Left ventricle myocardium inferior (tissue), 1 donor: Measurements from ENCODE around the gene DZANK1. TPM values are rescaled to one million over a fixed set of nuclear protein-coding genes. Genes with fewer than 3 reads are reported as not detected.

ENCODE experiments used
- DNase-seq: peaks from one replicate; pipeline ENCODE4 v3.0.0-alpha.2; 2020
- H3K27ac ChIP-seq: fragments of 200-600 bp; replicated peaks from 2 replicates; pipeline ENCODE4 v1.8.0; 2021
- H3K27me3 ChIP-seq: fragments of 200-600 bp; 2 replicates; pipeline ENCODE4 v1.8.0; 2021; ENCODE audit warnings: low read depth
- H3K36me3 ChIP-seq: fragments of 200-600 bp; 2 replicates; pipeline ENCODE4 v1.8.0; 2021
- H3K4me1 ChIP-seq: fragments of 200-600 bp; 2 replicates; pipeline ENCODE4 v1.8.0; 2021
- H3K4me3 ChIP-seq: fragments of 200-600 bp; 2 replicates; pipeline ENCODE4 v1.8.0; 2021; ENCODE audit warnings: mild to moderate bottlenecking, moderate library complexity
- H3K9me3 ChIP-seq: fragments of 200-600 bp; replicated peaks from 2 replicates; pipeline ENCODE4 v1.8.0; 2021
- intact Hi-C: fragments of 100-400 bp; cut with micrococcal nuclease; formaldehyde crosslinking; loops from one replicate; pipeline ENCODE4 v1.11.0; 2022
- total RNA-seq: library from RNA; stranded (reverse); fragmentation: NEBNext Ultra II Directional; extraction: Animal tissue kit (Norgen Biotek cat#: 25700); gene quantifications from one replicate; pipeline ENCODE4 v1.2.1, GENCODE V29; 2021
- TF ChIP-seq, protein P1 (sequence below): fragments of 200-600 bp; IDR thresholded peaks from 2 replicates; pipeline ENCODE4 v1.8.0; 2021; ENCODE audit warnings: antibody characterized with exemption, mild to moderate bottlenecking, borderline replicate concordance
- donor health status: DM: no; HTN: yes; CAD: no; lungs with severe emphysema.

DZANK1 gene
- total RNA-seq, 1 donor from 2014 or later, result 0.60 TPM

DNA sequence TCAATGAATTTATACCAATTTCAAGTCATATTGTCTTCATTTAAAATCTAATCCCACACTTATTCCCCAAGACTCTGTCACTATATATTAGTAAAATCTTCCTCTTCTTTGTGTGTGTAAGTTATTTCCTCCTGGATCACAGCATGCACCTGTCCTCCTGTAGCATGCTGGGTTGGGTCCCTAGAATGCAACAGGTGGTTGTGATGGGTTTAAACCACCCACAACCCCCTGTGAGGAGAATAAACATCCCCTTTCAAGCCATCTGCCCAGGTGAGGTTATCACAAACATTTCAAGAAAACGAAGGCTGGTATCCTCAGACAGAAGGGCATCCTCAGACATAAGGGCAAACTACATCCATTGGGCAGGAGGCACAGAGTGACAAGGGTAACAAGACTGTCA, 26.4 kb downstream of the DZANK1 start:
- TF ChIP-seq, protein P1, sequence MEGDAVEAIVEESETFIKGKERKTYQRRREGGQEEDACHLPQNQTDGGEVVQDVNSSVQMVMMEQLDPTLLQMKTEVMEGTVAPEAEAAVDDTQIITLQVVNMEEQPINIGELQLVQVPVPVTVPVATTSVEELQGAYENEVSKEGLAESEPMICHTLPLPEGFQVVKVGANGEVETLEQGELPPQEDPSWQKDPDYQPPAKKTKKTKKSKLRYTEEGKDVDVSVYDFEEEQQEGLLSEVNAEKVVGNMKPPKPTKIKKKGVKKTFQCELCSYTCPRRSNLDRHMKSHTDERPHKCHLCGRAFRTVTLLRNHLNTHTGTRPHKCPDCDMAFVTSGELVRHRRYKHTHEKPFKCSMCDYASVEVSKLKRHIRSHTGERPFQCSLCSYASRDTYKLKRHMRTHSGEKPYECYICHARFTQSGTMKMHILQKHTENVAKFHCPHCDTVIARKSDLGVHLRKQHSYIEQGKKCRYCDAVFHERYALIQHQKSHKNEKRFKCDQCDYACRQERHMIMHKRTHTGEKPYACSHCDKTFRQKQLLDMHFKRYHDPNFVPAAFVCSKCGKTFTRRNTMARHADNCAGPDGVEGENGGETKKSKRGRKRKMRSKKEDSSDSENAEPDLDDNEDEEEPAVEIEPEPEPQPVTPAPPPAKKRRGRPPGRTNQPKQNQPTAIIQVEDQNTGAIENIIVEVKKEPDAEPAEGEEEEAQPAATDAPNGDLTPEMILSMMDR, result no peak
- no peaks in the 10 kb centered on the region for H3K9me3 ChIP-seq
- no peak for DNase-seq
- no peak overlapping the region for H3K4me3 ChIP-seq
- H3K27me3 ChIP-seq, result no peaks in the 10 kb centered on the region
- no peak overlapping the region for H3K27ac ChIP-seq
- no peaks in the 10 kb centered on the region for H3K4me1 ChIP-seq
- intact Hi-C loops, result no loop called here
- H3K36me3 ChIP-seq, result no peaks in the 10 kb centered on the region

DNA sequence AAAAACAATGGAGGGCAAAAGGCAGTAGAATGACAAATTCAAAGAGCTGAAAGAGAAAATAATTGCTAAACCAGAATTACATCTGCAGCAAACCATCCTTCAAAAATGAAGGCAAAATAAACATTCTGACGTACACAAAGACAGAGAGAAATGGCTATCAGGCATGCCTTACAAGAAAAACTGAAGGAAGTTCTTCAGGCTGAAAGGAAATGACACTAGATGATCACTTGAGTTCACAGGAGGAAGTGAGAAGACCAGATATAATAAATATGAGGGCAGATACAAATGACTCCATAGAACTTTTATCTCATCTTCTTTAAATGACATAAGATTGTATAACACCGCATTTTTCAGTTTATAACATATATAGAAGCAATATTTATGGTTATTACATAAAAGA, 30.0 kb downstream of the DZANK1 start:
- TF ChIP-seq, protein P1, result no peak
- intact Hi-C loops, result no loop called here
- H3K9me3 ChIP-seq, result no peaks in the 10 kb centered on the region
- no peak overlapping the region for H3K27ac ChIP-seq
- H3K36me3 ChIP-seq, result peaks cover 7% of the 10 kb centered on the region
- H3K27me3 ChIP-seq, result no peaks in the 10 kb centered on the region
- no peak overlapping the region for H3K4me3 ChIP-seq
- H3K4me1 ChIP-seq, result no peaks in the 10 kb centered on the region
- no peak for DNase-seq

DNA sequence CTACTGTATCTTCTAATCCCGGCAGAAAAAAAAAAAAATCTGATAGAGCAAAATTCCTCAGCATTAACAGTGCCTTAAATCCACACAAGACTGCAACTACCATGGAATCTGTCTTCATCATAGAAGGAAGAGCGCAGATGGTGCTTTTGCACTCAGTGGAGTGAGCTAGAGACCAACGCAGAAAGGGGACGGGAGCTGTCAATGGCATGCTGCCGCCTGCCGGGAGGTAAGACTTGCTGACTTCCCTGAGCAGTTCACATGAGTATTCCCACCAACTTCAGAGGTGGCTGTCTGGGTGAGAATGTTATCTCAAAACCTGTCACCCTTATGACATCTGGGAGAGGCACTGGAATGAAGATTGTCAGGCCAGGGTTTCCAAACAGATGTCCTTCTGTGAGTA, 35.6 kb downstream of the DZANK1 start:
- no peak overlapping the region for H3K27ac ChIP-seq
- intact Hi-C loops, result no loop called here
- no peaks in the 10 kb centered on the region for H3K27me3 ChIP-seq
- H3K4me1 ChIP-seq, result peaks cover 5% of the 10 kb centered on the region
- peaks cover 7% of the 10 kb centered on the region for H3K36me3 ChIP-seq
- TF ChIP-seq, protein P1, result peak; percentile 21
- H3K4me3 ChIP-seq, result no peak overlapping the region
- H3K9me3 ChIP-seq, result no peaks in the 10 kb centered on the region
- no peak for DNase-seq

DNA sequence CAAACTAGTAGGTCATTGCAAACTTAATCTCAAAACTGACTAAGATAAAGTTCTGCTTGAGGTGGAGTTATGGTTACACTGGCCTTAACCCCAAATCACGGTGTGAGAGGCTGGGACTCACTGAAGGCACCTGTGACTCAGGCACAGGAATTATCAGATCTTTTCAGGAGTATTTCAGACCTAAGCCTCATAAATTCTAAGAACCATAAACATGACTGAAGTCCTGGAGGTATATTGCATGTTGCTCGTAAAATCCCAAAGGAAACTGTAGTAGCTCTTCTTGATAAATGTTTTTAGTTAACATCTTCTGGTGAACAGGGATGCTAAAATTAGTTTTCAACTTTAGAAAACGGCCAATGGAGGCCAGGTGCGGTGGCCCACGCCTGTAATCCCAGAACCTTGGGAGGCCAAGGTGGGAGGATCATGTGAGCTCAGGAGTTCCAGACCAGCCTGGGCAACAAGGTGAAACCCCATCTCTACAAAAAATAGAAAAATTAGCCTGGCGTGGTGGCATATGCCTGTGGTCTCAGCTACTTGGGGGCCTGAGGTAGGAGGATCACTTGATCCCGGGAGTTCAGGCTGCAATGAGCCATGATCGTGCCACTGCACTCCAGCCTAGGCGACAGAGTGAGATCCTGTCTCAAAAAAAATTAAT, 36.5 kb downstream of the DZANK1 start:
- Histone ChIP-seq H3K27ac (no peak overlapping the region), H3K36me3 (peaks cover 7% of the 10 kb centered on the region), H3K27me3 (no peaks in the 10 kb centered on the region), H3K9me3 (no peaks in the 10 kb centered on the region), H3K4me1 (peaks cover 5% of the 10 kb centered on the region), H3K4me3 (no peak overlapping the region)
- TF ChIP-seq, protein P1, result no peak
- no peak for DNase-seq
- intact Hi-C loops, result no loop called here

DNA sequence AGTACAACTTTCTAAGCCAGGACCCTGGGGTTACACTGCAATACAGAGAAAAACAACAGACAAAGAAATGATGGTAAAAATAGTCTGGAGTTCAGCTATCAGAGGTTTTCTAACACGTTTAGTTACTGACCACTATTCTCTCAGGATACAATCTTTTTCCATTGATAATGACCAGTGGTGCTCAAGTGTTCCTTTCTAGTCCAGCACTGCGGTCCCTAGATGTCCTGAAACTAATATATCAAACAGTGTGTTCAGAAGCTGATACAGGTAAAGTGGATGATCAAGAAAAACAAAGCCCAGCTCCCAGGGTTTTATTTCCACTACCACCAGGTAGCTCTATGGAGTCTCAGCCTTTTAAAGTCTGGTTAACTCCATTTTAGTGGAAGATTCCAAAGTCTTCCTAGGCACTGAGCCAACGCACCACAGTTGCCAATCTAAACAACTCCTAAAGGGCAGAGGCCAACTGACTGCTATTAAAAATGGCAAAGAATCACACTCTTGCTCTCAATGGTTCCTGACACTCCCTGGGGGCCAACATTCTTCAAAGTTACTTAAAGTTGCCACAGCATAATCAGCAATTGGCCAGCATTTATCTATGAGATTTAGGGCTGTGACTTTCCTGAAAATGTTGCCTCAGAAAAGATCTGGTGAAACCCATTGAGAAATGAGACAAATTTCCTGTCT, 38.2 kb downstream of the DZANK1 start:
- Histone ChIP-seq H3K4me1 (peaks cover 5% of the 10 kb centered on the region), H3K9me3 (no peaks in the 10 kb centered on the region), H3K4me3 (no peak overlapping the region), H3K27me3 (no peaks in the 10 kb centered on the region), H3K27ac (no peak overlapping the region), H3K36me3 (peaks cover 7% of the 10 kb centered on the region)
- DNase-seq, result peak; percentile 17
- TF ChIP-seq, protein P1, result no peak
- intact Hi-C loops, result no loop called here
